GM12878 (cell line): Measurements from ENCODE around the gene SRBD1. TPM values are rescaled to one million over a fixed set of nuclear protein-coding genes. Genes with fewer than 3 reads are reported as not detected.

Experiments used
- ATAC-seq: fragments of 200-7000 bp; cut with Tn5 transposase; 3 replicates; pipeline ENCODE4 v1.9.1; 2020; ENCODE audit warnings: mild to moderate bottlenecking, moderate library complexity
- BruUV-seq: library from RNA; stranded (reverse); fragments of 400-500 nt; replicated peaks from 2 replicates; lab custom pipeline; 2021; lab: Mats Ljungman, UMichigan
- CTCF ChIA-PET: fragments of 300-600 bp; sonication (Branson Sonifier 250); formaldehyde crosslinking; extraction: SDS; loops from one replicate; lab custom pipeline; 2021; ENCODE audit warnings: inconsistent platforms; lab: Yijun Ruan, JAX
- POLR2A ChIA-PET: fragments of 350-600 bp; formaldehyde crosslinking; extraction: SDS; loops from one replicate; lab custom pipeline; 2021; ENCODE audit warnings: inconsistent platforms; lab: Charles Lee
- RAD21 ChIA-PET: fragments of 300-600 bp; sonication (Branson Sonifier 250); formaldehyde crosslinking; loops from one replicate; lab custom pipeline; 2023; ENCODE audit warnings: antibody characterized with exemption; ENCODE audit not compliant: unreplicated experiment; lab: Charles Lee
- SMC1A ChIA-PET: fragments of 300-600 bp; sonication (Branson Sonifier 250); formaldehyde crosslinking; loops from one replicate; lab custom pipeline; 2023; ENCODE audit not compliant: unreplicated experiment, uncharacterized antibody; lab: Charles Lee
- DNase-seq: peaks from one replicate; pipeline ENCODE4 v3.0.0-alpha.2; 2011; ENCODE audit warnings: low read depth, low spot score
- FAIRE-seq: peaks from 3 replicates; lab custom pipeline; 2011; peaks lifted over from hg19 to GRCh38; lab: Jason Lieb, UNC
- H2AFZ ChIP-seq: 2 replicates; pipeline ENCODE4 v1.6.0; 2011; ENCODE audit warnings: low read depth, low read length, control low read depth; ENCODE audit not compliant: control insufficient read depth
- H3K27ac ChIP-seq: 2 replicates; pipeline ENCODE4 v1.5.1; 2011; ENCODE audit warnings: control low read depth; ENCODE audit not compliant: control insufficient read depth, insufficient read depth
- H3K27me3 ChIP-seq, 2 experiments: replicated peaks in 1 of 2; 2 replicates each; pipeline versions ENCODE4 v1.6.0 to v1.6.1; 2011; ENCODE audit warnings: low read length in 1 of 2; ENCODE audit not compliant: control insufficient read depth in 2 of 2, insufficient read depth in 2 of 2
- H3K36me3 ChIP-seq, 2 experiments: 2 replicates each; pipeline ENCODE4 v1.5.1; 2011; ENCODE audit warnings: low read length in 1 of 2; ENCODE audit not compliant: control insufficient read depth in 2 of 2, insufficient read depth in 2 of 2
- H3K4me1 ChIP-seq: 2 replicates; pipeline ENCODE4 v1.6.1; 2011; ENCODE audit warnings: mild to moderate bottlenecking, low read length, moderate library complexity, mixed read lengths; ENCODE audit not compliant: control insufficient read depth, insufficient read depth
- H3K4me2 ChIP-seq: 2 replicates; pipeline ENCODE4 v1.6.0; 2011; ENCODE audit warnings: control low read depth; ENCODE audit not compliant: control insufficient read depth, insufficient read depth
- H3K4me3 ChIP-seq: fragments of 200-600 bp; sonication (generic); 2 replicates; pipeline ENCODE4 v1.5.1; 2016
- H3K79me2 ChIP-seq: 2 replicates; pipeline ENCODE4 v1.6.0; 2011; ENCODE audit warnings: low read length; ENCODE audit not compliant: control insufficient read depth, insufficient read depth
- H3K9ac ChIP-seq: 2 replicates; pipeline ENCODE4 v1.8.0; 2011; ENCODE audit warnings: low read length, control low read depth, mixed read lengths; ENCODE audit not compliant: control insufficient read depth, insufficient read depth
- H3K9me3 ChIP-seq: replicated peaks from 3 replicates; pipeline ENCODE4 v1.5.1; 2011; ENCODE audit warnings: mild to moderate bottlenecking, low read length; ENCODE audit not compliant: control insufficient read depth, insufficient read depth
- H4K20me1 ChIP-seq: 2 replicates; pipeline ENCODE4 v1.6.0; 2011; ENCODE audit not compliant: control insufficient read depth, insufficient read depth
- ASH2L ChIP-seq: fragments of 300-600, 200-600 bp; sonication (generic); IDR thresholded peaks from 2 replicates; pipeline ENCODE4 v1.6.1; 2017; ENCODE audit warnings: low read depth, mild to moderate bottlenecking, borderline replicate concordance
- BACH1 ChIP-seq: fragments of 450-650 bp; IDR thresholded peaks from 2 replicates; pipeline ENCODE4 v1.6.1; 2017; ENCODE audit warnings: mild to moderate bottlenecking, borderline replicate concordance
- CHD4 ChIP-seq: fragments of 200-600 bp; sonication (generic); IDR thresholded peaks from 2 replicates; pipeline ENCODE4 v1.6.1; 2016; ENCODE audit warnings: mild to moderate bottlenecking
- EED ChIP-seq: sonication (generic); IDR thresholded peaks from 2 replicates; pipeline ENCODE4 v1.6.1; 2016; ENCODE audit warnings: antibody characterized with exemption, low read depth
- MTA2 ChIP-seq: fragments of 450-650 bp; IDR thresholded peaks from 2 replicates; pipeline ENCODE4 v1.6.1; 2016; ENCODE audit warnings: low read depth, mild to moderate bottlenecking, moderate library complexity
- NFIC ChIP-seq: IDR thresholded peaks from 2 replicates; pipeline ENCODE4 v1.6.1; 2012; ENCODE audit warnings: low read depth, mild to moderate bottlenecking, inconsistent platforms, low read length, moderate library complexity
- NFYA ChIP-seq: IDR thresholded peaks from 2 replicates; pipeline ENCODE4 v1.6.1; 2011; ENCODE audit warnings: low read depth, mild to moderate bottlenecking, low read length, improper control_type of control experiment, borderline replicate concordance
- SRF ChIP-seq, 2 experiments: IDR thresholded peaks; 2 replicates each; pipeline ENCODE4 v1.6.1; 2011; ENCODE audit warnings: low read depth in 2 of 2, low read length in 2 of 2, mild to moderate bottlenecking in 1 of 2, moderate library complexity in 1 of 2
- TARDBP ChIP-seq: IDR thresholded peaks from 2 replicates; pipeline ENCODE4 v1.6.1; 2016; ENCODE audit warnings: borderline replicate concordance
- TCF12 ChIP-seq: IDR thresholded peaks from 2 replicates; pipeline ENCODE4 v1.6.1; 2011; ENCODE audit warnings: low read depth, mild to moderate bottlenecking, low read length
- ZNF217 ChIP-seq: fragments of 450-650 bp; IDR thresholded peaks from 2 replicates; pipeline ENCODE4 v1.6.1; 2017; ENCODE audit warnings: antibody characterized with exemption, mild to moderate bottlenecking
- WGBS: methylation state at CpG from one replicate; pipeline ENCODE4 v1.1.6; 2016; ENCODE audit warnings: low lambda C conversion rate; ENCODE audit not compliant: insufficient replicate concordance, insufficient coverage; ENCODE audit errors: missing lambda C conversion rate; 5-methylcytosine and 5-hydroxymethylcytosine counted together
- in situ Hi-C: fragments of 300-500 bp; cut with MboI; formaldehyde crosslinking; loops from 9 replicates; pipeline ENCODE4 v1.14.3; 2018; ENCODE audit warnings: mixed read lengths
- intact Hi-C: fragments of 100-400 bp; cut with micrococcal nuclease; formaldehyde crosslinking; loops from one replicate; pipeline ENCODE4 v1.14.2; 2022; ENCODE audit not compliant: unreplicated experiment
- polyA plus RNA-seq, 11 experiments: library from polyadenylated mRNA; depleted of rRNA in 4 of 11; unstranded in 6 of 11; stranded (reverse) in 5 of 11; fragments of >200 nt; fragmentation: Nextera tagmentation in 4 of 11; fragmentation: Illumina TruSeq in 1 of 11; extraction: Ambion mirVana in 4 of 11; extraction: Trizol in 1 of 11; gene quantifications; 1 replicate in 1 of 11; 2 replicates in 10 of 11; pipeline versions ENCODE4 v1.2.1 to v1.2.3, GENCODE V29; 2011 to 2016; ENCODE audit warnings: inconsistent platforms in 2 of 11, missing spikeins in 2 of 11, low read depth in 1 of 11
- total RNA-seq, 4 experiments: library from RNA; depleted of rRNA in 3 of 4; stranded (reverse); fragments of >200 nt in 3 of 4; fragmentation: Illumina TruSeq in 1 of 4; extraction: Trizol in 1 of 4; gene quantifications; 2 replicates each; pipeline versions ENCODE4 v1.2.1 to v1.2.3, GENCODE V29; 2013 to 2021
- TF ChIP-seq, protein P1 (sequence below): fragments of 450-650 bp; IDR thresholded peaks from 2 replicates; pipeline ENCODE4 v1.6.1; 2017; ENCODE audit warnings: borderline replicate concordance
- TF ChIP-seq, protein P2 (sequence below): fragments of 450-650 bp; IDR thresholded peaks from 2 replicates; pipeline ENCODE4 v1.6.1; 2017; ENCODE audit warnings: low read depth, mild to moderate bottlenecking, moderate library complexity
- TF ChIP-seq, protein P3 (sequence below): IDR thresholded peaks from 2 replicates; pipeline ENCODE4 v1.6.1; 2011; ENCODE audit warnings: low read depth, mild to moderate bottlenecking, low read length, moderate library complexity, borderline replicate concordance; ENCODE audit errors: extremely low read depth

Gene SRBD1
- total and polyA plus RNA-seq, 10 of the 15 experiments (the other 5 are each of a cell fraction or from before 2014, with no cell fraction given): 9.7 to 33.1 (median 20.1) TPM

- no peak for DNase-seq
- intact Hi-C loops: no loop called here
These were observed 204.4 kb downstream of the SRBD1 start for GRCh38 chr2:45406621-45407020.

More at GRCh38 chr2:45406621-45407020, 204.4 kb downstream of the SRBD1 start:
- Histone ChIP-seq H3K27me3 (no peaks in the 10 kb centered on the region), H3K4me2 (no peak overlapping the region), H3K79me2 (no peaks in the 10 kb centered on the region), H2AFZ (no peak overlapping the region), H3K27ac (no peak overlapping the region), H3K36me3 (peaks cover 0 to 11% of the 10 kb centered on the region in 2 experiments; a peak in 1 of 4 replicates), H3K4me1 (no peaks in the 10 kb centered on the region), H3K4me3 (no peak overlapping the region), H3K9me3 (no peaks in the 10 kb centered on the region), H3K9ac (no peak overlapping the region), H4K20me1 (no peaks in the 10 kb centered on the region)
- in situ Hi-C loops: no loop called here
- WGBS: 94% methylated on average over 2 of the region's 2 CpGs
- no peak for ATAC-seq
- POLR2A ChIA-PET: no interaction called here
- RAD21 ChIA-PET: no interaction called here
- no peak for FAIRE-seq
- TF ChIP-seq TARDBP: no peak
- no peak for TF ChIP-seq NFIC
- no peak for TF ChIP-seq MTA2
- TF ChIP-seq SRF (IDR thresholded peaks at IDR 0.05; ENCODE audit: low read depth in 2 of 2, low read length in 2 of 2): no peak
- no peak for TF ChIP-seq EED
- TF ChIP-seq ASH2L: no peak
- TF ChIP-seq, protein P1, sequence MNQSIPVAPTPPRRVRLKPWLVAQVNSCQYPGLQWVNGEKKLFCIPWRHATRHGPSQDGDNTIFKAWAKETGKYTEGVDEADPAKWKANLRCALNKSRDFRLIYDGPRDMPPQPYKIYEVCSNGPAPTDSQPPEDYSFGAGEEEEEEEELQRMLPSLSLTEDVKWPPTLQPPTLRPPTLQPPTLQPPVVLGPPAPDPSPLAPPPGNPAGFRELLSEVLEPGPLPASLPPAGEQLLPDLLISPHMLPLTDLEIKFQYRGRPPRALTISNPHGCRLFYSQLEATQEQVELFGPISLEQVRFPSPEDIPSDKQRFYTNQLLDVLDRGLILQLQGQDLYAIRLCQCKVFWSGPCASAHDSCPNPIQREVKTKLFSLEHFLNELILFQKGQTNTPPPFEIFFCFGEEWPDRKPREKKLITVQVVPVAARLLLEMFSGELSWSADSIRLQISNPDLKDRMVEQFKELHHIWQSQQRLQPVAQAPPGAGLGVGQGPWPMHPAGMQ: no peak
- TF ChIP-seq, protein P2, sequence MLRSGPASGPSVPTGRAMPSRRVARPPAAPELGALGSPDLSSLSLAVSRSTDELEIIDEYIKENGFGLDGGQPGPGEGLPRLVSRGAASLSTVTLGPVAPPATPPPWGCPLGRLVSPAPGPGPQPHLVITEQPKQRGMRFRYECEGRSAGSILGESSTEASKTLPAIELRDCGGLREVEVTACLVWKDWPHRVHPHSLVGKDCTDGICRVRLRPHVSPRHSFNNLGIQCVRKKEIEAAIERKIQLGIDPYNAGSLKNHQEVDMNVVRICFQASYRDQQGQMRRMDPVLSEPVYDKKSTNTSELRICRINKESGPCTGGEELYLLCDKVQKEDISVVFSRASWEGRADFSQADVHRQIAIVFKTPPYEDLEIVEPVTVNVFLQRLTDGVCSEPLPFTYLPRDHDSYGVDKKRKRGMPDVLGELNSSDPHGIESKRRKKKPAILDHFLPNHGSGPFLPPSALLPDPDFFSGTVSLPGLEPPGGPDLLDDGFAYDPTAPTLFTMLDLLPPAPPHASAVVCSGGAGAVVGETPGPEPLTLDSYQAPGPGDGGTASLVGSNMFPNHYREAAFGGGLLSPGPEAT: no peak
- TF ChIP-seq NFYA: no peak
- no peak for TF ChIP-seq CHD4
- TF ChIP-seq TCF12: no peak
- no peak for TF ChIP-seq ZNF217
- TF ChIP-seq, protein P3, sequence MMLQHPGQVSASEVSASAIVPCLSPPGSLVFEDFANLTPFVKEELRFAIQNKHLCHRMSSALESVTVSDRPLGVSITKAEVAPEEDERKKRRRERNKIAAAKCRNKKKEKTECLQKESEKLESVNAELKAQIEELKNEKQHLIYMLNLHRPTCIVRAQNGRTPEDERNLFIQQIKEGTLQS: no peak
- TF ChIP-seq BACH1: no peak
- CTCF ChIA-PET: no interaction called here
- SMC1A ChIA-PET: interaction anchor here (0.8 kb wide), 1 partner anchor 34 kb away, joined by 3 read pairs; no protein-coding TSS in a partner anchor
- no TSS peak for BruUV-seq
